Activated T-cell treated with anti-CD3 and anti-CD28 coated beads, Interleukin-2, amount 50 U/mL, for 72 hours (primary cell): ENCODE results near the gene ACTR6. TPM values are rescaled to one million over a fixed set of nuclear protein-coding genes. Genes with fewer than 3 reads are reported as not detected.

ENCODE experiments used
- ATAC-seq, 2 donors: fragments of 150-1000 bp; cut with Tn5 transposase; replicated peaks in 1 of 2; 2 replicates each; pipeline ENCODE4 v1.10.0; 2021; ENCODE audit warnings: moderate library complexity in 2 of 2, mild to moderate bottlenecking in 1 of 2
- DNase-seq, 2 donors: peaks; one replicate each; pipeline ENCODE4 v3.0.0; 2021 to 2022; ENCODE audit warnings: mixed read lengths in 1 of 2
- H3K27ac Mint-ChIP-seq: one replicate; pipeline ENCODE4 v1.8.0; 2022; ENCODE audit warnings: mild to moderate bottlenecking, moderate library complexity, mixed read lengths
- H3K27me3 Mint-ChIP-seq: one replicate; pipeline ENCODE4 v1.8.0; 2022; ENCODE audit warnings: low read depth, mixed read lengths
- H3K36me3 Mint-ChIP-seq, 2 donors: one replicate each; pipeline ENCODE4 v1.8.0; 2022; ENCODE audit warnings: mixed read lengths in 2 of 2, mild to moderate bottlenecking in 1 of 2; ENCODE audit not compliant: insufficient read depth in 2 of 2
- H3K4me1 Mint-ChIP-seq: one replicate; pipeline ENCODE4 v1.8.0; 2022; ENCODE audit warnings: low read depth, mixed read lengths
- H3K4me3 Mint-ChIP-seq, 2 donors: one replicate each; pipeline ENCODE4 v1.8.0; 2022; ENCODE audit warnings: mild to moderate bottlenecking in 2 of 2, mixed read lengths in 2 of 2, moderate library complexity in 2 of 2
- H3K9me3 Mint-ChIP-seq, 2 donors: one replicate each; pipeline ENCODE4 v1.8.0; 2022; ENCODE audit warnings: mixed read lengths in 2 of 2
- total RNA-seq, 2 donors: library from RNA; stranded (reverse); gene quantifications; one replicate each; pipeline ENCODE4 v1.2.3, GENCODE V29; 2022

The ACTR6 gene
- total RNA-seq, 2 donors from 2014 or later = 32.7 to 37.1 TPM

DNA sequence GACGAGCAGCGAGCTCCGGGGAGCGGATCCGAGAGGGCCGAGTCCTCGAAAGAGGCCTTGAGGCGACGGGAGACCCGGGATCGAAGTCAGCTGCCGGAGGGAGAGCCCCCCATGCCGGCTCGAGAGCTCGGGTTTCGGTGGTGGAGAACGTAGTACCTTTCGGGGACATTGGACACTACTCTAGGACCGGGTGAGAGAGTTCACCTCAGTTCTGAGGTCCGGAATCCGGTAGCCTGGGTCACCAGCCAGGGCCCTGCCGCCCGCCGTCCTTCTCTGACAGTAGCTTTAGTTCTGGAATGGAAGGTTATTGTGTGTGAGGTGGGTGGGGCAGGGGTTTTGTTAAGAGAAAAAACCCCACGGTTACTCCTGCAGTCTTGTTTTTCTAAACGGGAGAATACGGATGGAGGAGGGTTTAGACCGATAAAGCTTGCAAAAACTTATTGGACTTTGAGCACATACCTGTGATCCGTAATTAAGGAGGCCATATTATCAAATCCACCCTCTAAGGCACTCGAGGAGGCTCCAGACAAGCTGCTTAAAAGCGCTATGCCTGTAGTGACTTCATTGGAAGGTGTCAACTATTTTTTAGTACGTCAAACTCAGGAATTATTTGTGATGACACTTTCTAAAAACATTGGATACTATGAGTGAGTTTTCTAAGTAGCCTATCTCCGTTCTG, 67.1 kb downstream of the ACTR6 start:
- no peaks in the 10 kb centered on the region for H3K27me3 Mint-ChIP-seq
- peak overlapping the region; percentile 87 for H3K27ac Mint-ChIP-seq
- no peaks in the 10 kb centered on the region for H3K9me3 Mint-ChIP-seq
- peaks cover 45% of the 10 kb centered on the region for H3K4me1 Mint-ChIP-seq
- DNase-seq (peak in 1 of 2 donors; percentile 29), ATAC-seq (no peak)
- peaks cover 2% of the 10 kb centered on the region in 2 donors for H3K36me3 Mint-ChIP-seq
- peak overlapping the region; percentile 99 for H3K4me3 Mint-ChIP-seq

DNA sequence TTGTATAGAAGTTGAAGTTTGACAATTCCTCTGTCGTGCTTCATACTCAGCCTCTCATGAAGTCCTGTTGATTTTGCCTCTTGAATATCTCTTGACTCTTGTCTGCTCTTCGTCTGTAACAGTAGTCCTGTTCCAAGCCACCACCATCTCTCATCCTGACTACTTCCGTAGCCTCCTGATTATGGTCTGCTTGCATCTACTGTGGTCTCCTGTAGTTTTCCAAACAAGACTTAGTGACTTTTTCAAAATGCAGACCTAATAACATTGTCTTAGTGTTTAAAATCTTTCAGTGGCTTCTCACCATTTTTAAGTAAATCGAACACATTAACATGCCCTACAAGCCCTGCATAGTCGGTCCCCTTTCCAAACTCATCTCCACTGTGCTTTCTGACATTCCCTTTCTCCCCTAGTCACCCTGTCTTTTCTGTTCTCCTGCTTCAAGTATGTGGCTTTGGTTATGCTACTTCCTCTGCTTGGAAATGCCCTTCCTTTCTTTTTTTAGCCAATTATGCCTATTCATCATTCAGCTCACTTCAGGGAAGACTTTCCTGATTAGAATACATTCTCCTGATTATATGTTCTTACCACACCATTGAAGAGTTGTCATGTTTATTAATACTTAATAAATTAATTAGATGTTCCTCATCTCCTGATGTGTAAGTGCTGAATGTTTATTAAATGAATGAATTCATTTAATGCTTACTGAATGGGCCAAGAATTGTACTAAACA, 68.4 kb downstream of the ACTR6 start:
- H3K27me3 Mint-ChIP-seq = no peaks in the 10 kb centered on the region
- peaks cover 2% of the 10 kb centered on the region in 2 donors for H3K36me3 Mint-ChIP-seq
- H3K4me1 Mint-ChIP-seq = peaks cover 55% of the 10 kb centered on the region
- H3K4me3 Mint-ChIP-seq = peak overlapping the region; percentile 99
- peak overlapping the region; percentile 0 for H3K27ac Mint-ChIP-seq
- no peaks in the 10 kb centered on the region for H3K9me3 Mint-ChIP-seq
- ATAC-seq (no peak), DNase-seq (no peak)

DNA sequence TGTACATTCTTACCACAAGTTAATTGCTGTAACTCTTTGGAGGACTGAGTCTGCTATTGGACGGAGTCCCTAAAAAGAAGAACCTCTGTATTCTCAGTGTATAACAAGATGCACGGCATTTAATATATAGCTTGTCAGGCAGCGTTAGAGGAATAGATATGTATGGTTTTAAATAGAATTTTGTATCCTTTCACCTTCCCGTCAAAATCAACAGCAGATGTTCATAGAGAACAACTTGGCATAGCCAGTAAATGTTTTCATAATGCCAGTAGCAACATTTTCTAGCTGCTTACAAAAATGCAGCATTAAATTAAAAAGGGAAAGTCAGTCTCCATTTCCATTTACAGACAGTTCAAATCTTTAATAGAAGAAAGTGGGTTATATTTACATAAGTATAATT, 73.2 kb downstream of the ACTR6 start:
- peaks cover 0 to 1% of the 10 kb centered on the region in 2 donors for H3K36me3 Mint-ChIP-seq

More for the DNA sequence above, 73.2 kb downstream of the ACTR6 start:
- Mint-ChIP-seq H3K27ac (no peak overlapping the region), H3K4me1 (peaks cover 54% of the 10 kb centered on the region), H3K4me3 (no peak overlapping the region), H3K27me3 (no peaks in the 10 kb centered on the region), H3K9me3 (peaks cover 0 to 1% of the 10 kb centered on the region in 2 donors)
- DNase-seq = no peak
- ATAC-seq = no peak

Other genes starting within 250 kb of the ACTR6 start
- under 1 TPM; 0.19 to 0.63 TPM for gene ANKS1B, start 215.9 kb upstream of the ACTR6 start, total RNA-seq
- gene BLTP3B, start 57.9 kb upstream of the ACTR6 start, total RNA-seq = 10 to 100 TPM; 44.7 to 48.9 TPM
- gene DEPDC4, start 66.3 kb downstream of the ACTR6 start, total RNA-seq = 1 to 10 TPM; 3.8 to 4.1 TPM
- gene SCYL2, start 66.4 kb downstream of the ACTR6 start, total RNA-seq = 10 to 100 TPM; 36.0 to 51.3 TPM
- not detected for gene SLC17A8, start 156.3 kb downstream of the ACTR6 start, total RNA-seq